ENCODE data around the gene LAMA3. TPM values are rescaled to one million over a fixed set of nuclear protein-coding genes. Genes with fewer than 3 reads are reported as not detected.

LAMA3 gene
- total RNA-seq, 1 donor from 2014 or later: 126 TPM

- no peak for DNase-seq (ENCODE audit: low read depth)
- H3K36me3 ChIP-seq (ENCODE audit: control insufficient read depth, insufficient read depth, low read length): no peaks in the 10 kb centered on the region
- no peaks in the 10 kb centered on the region for H3K27me3 ChIP-seq (ENCODE audit: control insufficient read depth, insufficient read depth, low read length)
- H3K4me3 ChIP-seq (ENCODE audit: low read depth, low read length): no peak overlapping the region
- TF ChIP-seq, protein P1, sequence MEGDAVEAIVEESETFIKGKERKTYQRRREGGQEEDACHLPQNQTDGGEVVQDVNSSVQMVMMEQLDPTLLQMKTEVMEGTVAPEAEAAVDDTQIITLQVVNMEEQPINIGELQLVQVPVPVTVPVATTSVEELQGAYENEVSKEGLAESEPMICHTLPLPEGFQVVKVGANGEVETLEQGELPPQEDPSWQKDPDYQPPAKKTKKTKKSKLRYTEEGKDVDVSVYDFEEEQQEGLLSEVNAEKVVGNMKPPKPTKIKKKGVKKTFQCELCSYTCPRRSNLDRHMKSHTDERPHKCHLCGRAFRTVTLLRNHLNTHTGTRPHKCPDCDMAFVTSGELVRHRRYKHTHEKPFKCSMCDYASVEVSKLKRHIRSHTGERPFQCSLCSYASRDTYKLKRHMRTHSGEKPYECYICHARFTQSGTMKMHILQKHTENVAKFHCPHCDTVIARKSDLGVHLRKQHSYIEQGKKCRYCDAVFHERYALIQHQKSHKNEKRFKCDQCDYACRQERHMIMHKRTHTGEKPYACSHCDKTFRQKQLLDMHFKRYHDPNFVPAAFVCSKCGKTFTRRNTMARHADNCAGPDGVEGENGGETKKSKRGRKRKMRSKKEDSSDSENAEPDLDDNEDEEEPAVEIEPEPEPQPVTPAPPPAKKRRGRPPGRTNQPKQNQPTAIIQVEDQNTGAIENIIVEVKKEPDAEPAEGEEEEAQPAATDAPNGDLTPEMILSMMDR (IDR thresholded peaks at IDR 0.05; ENCODE audit: insufficient read depth, low read length, poor library complexity, severe bottlenecking): no peak
These were observed 15.5 kb upstream of the LAMA3 start for GRCh38 chr18:23673725-23674124.

GRCh38 chr18:23675236-23675635 lies 14.0 kb upstream of the LAMA3 start:
- Histone ChIP-seq H3K36me3 (ENCODE audit: control insufficient read depth, insufficient read depth, low read length) (no peaks in the 10 kb centered on the region), H3K4me3 (ENCODE audit: low read depth, low read length) (no peak overlapping the region), H3K27me3 (ENCODE audit: control insufficient read depth, insufficient read depth, low read length) (no peaks in the 10 kb centered on the region)
- TF ChIP-seq, protein P1 (IDR thresholded peaks at IDR 0.05; ENCODE audit: insufficient read depth, low read length, poor library complexity, severe bottlenecking): no peak
- no peak for DNase-seq (ENCODE audit: low read depth)

- TF ChIP-seq, protein P1 (IDR thresholded peaks at IDR 0.05; ENCODE audit: insufficient read depth, low read length, poor library complexity, severe bottlenecking): no peak
- DNase-seq (ENCODE audit: low read depth): no peak
- Histone ChIP-seq H3K4me3 (ENCODE audit: low read depth, low read length) (no peak overlapping the region), H3K27me3 (ENCODE audit: control insufficient read depth, insufficient read depth, low read length) (no peaks in the 10 kb centered on the region), H3K36me3 (ENCODE audit: control insufficient read depth, insufficient read depth, low read length) (no peaks in the 10 kb centered on the region)
These were observed 13.4 kb upstream of the LAMA3 start for GRCh38 chr18:23675896-23676295.

GRCh38 chr18:23682045-23682444 lies 7.2 kb upstream of the LAMA3 start:
- H3K4me3 ChIP-seq (ENCODE audit: low read depth, low read length): no peak overlapping the region
- TF ChIP-seq, protein P1 (IDR thresholded peaks at IDR 0.05; ENCODE audit: insufficient read depth, low read length, poor library complexity, severe bottlenecking): no peak
- no peaks in the 10 kb centered on the region for H3K27me3 ChIP-seq (ENCODE audit: control insufficient read depth, insufficient read depth, low read length)
- no peaks in the 10 kb centered on the region for H3K36me3 ChIP-seq (ENCODE audit: control insufficient read depth, insufficient read depth, low read length)
- DNase-seq (ENCODE audit: low read depth): no peak

DNA sequence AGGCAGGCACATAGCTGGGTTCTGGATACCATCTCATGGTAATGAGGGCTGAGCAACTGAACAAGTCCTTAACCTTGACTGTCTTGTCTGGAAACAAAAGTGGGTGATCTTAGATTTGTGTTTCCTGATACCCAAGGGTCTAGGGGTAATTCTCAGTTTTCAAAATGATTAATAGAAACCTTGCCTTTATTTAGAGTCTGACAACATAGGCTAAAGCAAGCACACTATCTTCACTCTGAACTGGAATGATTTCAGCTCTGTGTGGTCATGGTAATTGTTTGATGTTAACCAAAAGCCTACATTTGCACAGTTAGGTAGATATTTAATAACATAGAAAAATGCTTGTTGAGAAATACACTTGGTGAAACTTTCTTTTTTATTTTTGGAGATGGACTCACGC lies 6.8 kb upstream of the LAMA3 start:
- Histone ChIP-seq H3K27me3 (ENCODE audit: control insufficient read depth, insufficient read depth, low read length) (no peaks in the 10 kb centered on the region), H3K4me3 (ENCODE audit: low read depth, low read length) (no peak overlapping the region), H3K36me3 (ENCODE audit: control insufficient read depth, insufficient read depth, low read length) (no peaks in the 10 kb centered on the region)
- TF ChIP-seq, protein P1 (IDR thresholded peaks at IDR 0.05; ENCODE audit: insufficient read depth, low read length, poor library complexity, severe bottlenecking): no peak
- no peak for DNase-seq (ENCODE audit: low read depth)

GRCh38 chr18:23683155-23683554 lies 6.1 kb upstream of the LAMA3 start:
- TF ChIP-seq, protein P1 (IDR thresholded peaks at IDR 0.05; ENCODE audit: insufficient read depth, low read length, poor library complexity, severe bottlenecking): no peak
- H3K27me3 ChIP-seq (ENCODE audit: control insufficient read depth, insufficient read depth, low read length): no peaks in the 10 kb centered on the region
- no peak overlapping the region for H3K4me3 ChIP-seq (ENCODE audit: low read depth, low read length)
- DNase-seq (ENCODE audit: low read depth): no peak
- no peaks in the 10 kb centered on the region for H3K36me3 ChIP-seq (ENCODE audit: control insufficient read depth, insufficient read depth, low read length)

Data from kidney epithelial cell (primary cell).